Measurements from ENCODE around the gene CSTF3. TPM values are rescaled to one million over a fixed set of nuclear protein-coding genes. Genes with fewer than 3 reads are reported as not detected.

CSTF3 gene
- total RNA-seq, 1 donor from 2014 or later = 38.7 TPM

GRCh38 chr11:33039274-33040032 lies 121.8 kb downstream of the CSTF3 start, which contains the start of gene TCP11L1:
Gene TCP11L1 (plus strand): TSS chr11:33039572. CDS start chr11:33043774, 4,202 bp downstream.
- peaks cover 21% of the 10 kb centered on the region for H3K4me1 Mint-ChIP-seq
- peak within 1 kb of the TSS; percentile 93 for H3K27ac Mint-ChIP-seq
- intact Hi-C loops (cut with micrococcal nuclease) = loop anchor here (1.0 to 5.0 kb wide), 7 partner anchors 24 to 455 kb away; partner anchors contain the start of genes CSTF3, HIPK3, PRRG4 and QSER1
- peaks cover 12% of the 10 kb centered on the region for H3K27me3 Mint-ChIP-seq
- peaks cover 11% of the 10 kb centered on the region for H3K36me3 Mint-ChIP-seq (ENCODE audit: low read depth)
- peak within 1 kb of the TSS; percentile 93 for H3K4me3 Mint-ChIP-seq
- H3K9me3 Mint-ChIP-seq = no peaks in the 10 kb centered on the region
- DNase-seq = peak; percentile 94

DNA sequence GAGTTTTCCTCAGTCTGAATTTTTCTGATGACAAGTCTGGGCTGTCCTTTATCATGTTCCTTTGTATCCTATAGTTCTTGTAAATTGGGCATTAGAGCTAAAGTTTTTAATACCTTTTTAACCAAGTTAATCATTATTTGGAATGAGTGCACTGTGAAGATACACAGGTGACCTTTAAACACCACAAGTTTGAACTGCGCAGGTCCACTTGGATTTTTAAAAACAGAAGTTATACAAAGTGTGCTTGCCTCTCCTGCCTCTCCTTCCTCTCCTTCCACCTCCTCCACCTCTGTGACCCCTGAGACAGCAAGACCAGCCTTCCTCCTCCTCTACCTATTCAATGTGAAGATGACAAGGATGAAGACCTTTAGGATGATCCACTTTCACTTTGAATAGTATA lies 126.3 kb downstream of the CSTF3 start:
- DNase-seq = no peak
- peaks cover 2% of the 10 kb centered on the region for H3K4me1 Mint-ChIP-seq
- H3K4me3 Mint-ChIP-seq = no peak overlapping the region
- peaks cover 28% of the 10 kb centered on the region for H3K27me3 Mint-ChIP-seq
- no peaks in the 10 kb centered on the region for H3K36me3 Mint-ChIP-seq (ENCODE audit: low read depth)
- H3K9me3 Mint-ChIP-seq = no peaks in the 10 kb centered on the region
- H3K27ac Mint-ChIP-seq = no peak overlapping the region
- intact Hi-C loops (cut with micrococcal nuclease) = no loop called here

Other genes starting within 250 kb of the CSTF3 start
- gene DEPDC7, start 145.6 kb downstream of the CSTF3 start, total RNA-seq = 0.64 and 0.84 TPM in 2 replicates
- 12.5 and 14.4 TPM in 2 replicates for gene TCP11L1, start 121.9 kb downstream of the CSTF3 start, total RNA-seq
- gene HIPK3, start 95.9 kb upstream of the CSTF3 start, total RNA-seq = 35.4 and 37.5 TPM in 2 replicates
- not detected in 2 replicates for gene KIAA1549L, start 214.6 kb upstream of the CSTF3 start, total RNA-seq

Data from activated CD4-positive, alpha-beta T cell treated with anti-CD3 and anti-CD28 coated beads, Interleukin-2, amount 10 ng/mL, durations not matched to agents 24 days and 14 days (primary cell).